GM19395 (cell line): ENCODE measurements around the gene CTDNEP1.

ENCODE experiments used
- ATAC-seq: cut with Tn5 transposase; IDR thresholded peaks from one replicate; pipeline ENCODE4 v1.9.1; 2021; ENCODE audit warnings: mild to moderate bottlenecking, moderate library complexity; ENCODE audit not compliant: unreplicated experiment

The CTDNEP1 gene

DNA sequence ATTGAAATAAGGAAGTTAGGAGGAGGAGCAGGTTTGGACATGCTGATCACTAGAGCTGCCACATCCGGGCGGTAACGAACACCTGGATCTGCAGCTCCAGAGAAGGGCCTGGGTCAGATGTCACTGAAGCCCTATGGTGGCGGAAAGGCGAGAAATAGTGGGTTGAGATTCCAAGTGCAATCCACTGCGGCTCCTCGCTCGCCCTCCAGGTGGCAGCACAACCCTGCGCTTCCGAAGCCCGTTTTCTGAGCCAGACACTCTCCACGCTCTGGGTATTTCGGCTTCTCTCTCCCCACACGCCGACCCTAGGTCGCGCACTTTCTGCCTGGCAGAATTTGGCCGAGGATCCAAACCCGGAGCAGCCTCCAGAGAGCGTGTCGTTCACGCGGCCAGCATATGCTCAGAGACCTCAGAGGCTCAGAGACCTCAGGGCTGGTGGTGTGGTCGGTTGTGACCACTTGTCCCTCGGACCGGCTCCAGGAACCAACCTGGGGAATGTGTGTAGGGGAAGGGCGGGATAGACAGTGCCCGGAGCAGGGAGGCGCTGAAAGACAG is 29.1 kb upstream of the CTDNEP1 start:
- ATAC-seq, result no peak

DNA sequence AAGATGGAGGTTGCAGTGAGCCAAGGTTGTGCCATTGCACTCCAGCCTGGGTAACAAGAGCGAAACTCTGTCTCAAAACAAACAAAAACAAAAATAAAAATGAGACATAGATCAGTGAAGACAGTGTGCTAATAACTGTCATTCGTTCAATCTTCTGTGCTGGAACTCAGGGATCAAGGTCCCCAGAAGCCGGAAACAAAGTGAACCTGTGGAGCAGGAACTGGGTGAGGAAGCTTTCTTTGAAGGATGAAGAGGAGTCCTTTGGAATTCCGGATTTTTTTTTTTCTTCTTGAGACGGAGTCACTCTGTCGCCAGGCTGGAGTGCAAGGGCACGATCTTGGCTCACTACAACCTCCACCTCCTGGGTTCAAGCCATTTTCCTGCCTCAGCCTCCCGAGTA is 27.9 kb upstream of the CTDNEP1 start:
- ATAC-seq, result no peak

DNA sequence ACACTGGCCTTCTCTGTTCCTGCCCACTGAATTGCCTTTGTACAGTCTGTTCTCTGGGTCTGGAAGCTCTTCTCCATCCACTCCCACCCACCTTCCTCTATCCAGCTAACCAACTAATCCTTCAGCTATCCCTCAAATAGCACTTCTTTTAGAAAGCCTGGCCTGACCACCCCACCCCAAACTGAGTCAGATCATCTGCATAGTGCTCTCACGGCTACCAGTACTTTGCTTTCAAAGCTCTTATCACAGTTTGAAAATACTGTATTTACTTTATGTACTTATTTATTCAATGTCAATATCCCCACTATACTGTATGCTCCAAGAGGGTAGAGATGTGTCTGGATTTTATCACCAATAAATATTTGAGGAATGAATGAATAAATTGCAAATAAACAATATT is 15.2 kb upstream of the CTDNEP1 start:
- ATAC-seq, result no peak

DNA sequence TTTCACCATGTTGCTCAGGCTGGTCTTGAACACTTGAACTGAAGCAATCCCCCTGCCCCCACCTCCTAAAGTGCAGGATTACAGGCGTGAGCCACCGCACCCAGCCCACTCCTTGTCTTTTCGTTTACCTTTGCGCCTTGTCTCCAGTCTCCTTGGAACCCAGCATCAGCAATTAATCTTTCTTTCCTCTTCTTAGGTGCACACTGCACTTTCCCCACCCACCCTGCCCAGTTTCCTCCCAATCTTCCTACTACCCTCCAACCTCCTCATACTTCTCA is 12.2 kb upstream of the CTDNEP1 start:
- ATAC-seq, result no peak

DNA sequence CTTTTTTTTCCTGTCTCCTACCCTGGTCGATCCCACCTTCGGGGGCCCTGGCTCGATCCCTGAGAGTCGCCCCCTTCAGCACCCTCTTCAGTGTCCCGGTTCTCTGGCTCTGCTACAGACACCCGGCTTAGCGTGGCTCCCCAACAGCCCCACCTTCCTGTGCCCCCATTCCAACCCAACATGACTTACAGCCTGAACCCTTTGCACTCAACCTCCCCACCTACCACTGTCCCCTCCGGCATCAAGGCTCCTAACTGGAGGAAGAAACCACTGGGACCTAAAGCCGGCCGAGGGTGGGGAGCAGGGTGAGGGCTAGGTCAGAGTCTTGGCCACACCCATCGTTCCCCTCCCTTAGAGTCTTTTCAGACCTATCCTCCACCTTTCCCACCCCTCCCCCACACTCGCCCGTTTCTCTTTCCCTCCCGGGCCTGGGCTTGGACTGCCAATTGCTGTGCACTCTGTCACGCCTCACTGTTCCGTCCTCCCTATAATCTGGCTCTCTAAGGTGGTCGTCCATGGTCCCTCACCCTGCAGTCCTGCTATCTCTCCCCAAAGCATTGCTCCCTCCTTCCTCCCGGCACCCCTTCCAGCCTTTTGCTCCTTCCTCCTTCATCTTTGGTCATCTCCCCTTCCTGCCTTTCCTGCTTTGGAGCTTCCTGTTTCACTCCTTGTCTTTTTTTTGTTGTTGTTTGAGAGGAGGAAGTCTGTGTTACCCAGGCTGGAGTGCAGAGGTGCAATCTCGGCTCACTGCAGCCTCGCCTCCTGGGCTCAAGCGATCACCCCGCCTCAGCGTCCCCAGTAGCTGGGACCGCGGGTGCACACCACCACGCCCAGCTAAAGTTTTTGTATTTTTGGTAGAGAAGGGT is 11.6 kb upstream of the CTDNEP1 start:
- ATAC-seq, result no peak

DNA sequence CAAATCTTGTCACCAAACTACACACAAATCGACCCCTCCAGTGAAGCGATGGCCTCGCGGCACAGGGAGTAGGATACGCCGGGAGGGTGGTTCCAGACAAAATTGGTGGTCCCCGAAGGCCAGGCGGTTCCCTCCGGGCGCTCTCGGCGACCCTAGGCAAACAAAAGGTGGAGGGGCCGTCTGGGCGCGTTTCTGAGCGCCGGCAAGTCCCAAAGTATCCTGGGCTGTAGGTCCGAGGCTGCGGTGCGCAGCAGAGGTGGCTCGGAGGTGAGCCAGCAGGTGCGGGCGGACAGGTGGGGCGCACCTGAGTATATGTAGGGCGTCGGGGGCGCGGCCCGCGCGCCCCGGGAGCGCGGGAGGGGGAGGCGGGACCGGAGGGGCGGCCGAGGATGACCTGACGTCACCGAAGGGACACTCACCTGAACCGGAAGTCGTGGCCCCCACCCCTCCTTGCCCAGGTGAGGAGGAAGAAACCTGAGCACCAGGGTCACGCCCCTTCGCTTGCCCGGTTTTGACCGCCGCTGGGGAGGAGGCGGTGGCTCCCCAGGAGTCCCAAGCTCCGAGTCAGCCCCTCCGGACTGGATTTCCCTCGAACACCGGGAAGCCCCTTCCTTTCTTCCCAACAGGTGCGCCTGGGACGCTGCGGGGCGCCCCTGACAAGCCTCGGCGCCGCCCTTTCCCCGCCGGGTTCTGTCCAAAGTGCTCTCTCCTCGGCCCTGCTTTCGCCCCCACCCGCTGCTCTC is 10.8 kb upstream of the CTDNEP1 start, which contains the start of gene CLDN7:
Gene CLDN7 (minus strand): TSS at position 287 of the 743 bp plus-strand sequence. CDS start 435 bp downstream, outside the sequence.
- ATAC-seq, result no peak

DNA sequence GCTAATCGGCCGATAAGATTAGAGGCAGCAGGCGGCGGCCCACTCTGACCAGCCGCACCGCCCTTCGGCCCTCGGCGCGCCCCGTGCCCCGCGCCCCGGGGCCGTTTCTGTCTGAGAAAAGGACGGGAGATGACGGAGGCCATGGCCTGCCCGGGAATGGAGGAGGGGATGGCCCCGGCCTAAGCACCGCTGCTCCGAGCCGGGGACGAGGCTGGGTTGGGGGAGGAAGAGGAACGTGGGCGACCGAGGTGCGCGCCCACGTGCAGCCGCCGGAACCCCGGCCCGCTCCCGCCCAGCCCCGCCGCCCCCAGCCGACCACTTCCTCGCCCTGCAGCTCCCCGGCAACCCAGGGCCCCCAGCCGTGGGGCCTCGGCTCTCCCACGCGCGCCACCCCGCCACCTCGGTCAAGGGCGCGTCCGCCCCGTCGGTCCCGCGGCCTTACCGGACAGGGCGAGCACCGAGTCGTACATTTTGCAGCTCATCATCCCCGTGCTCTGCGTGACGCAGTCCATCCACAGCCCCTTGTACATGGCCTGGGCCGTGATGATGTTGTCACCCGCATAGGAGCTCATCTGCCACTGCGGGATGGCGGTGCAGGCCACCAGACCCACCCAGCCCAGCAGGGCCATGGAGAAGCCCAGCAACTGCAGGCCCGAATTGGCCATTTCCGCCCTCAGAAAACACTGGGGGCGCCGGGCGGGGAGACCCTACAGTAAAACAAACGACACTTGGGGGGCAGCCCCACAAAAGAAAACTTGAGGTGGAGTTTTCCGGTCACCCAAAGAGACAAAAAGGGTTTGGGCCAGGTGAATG is 10.1 kb upstream of the CTDNEP1 start:
- no peak for ATAC-seq

DNA sequence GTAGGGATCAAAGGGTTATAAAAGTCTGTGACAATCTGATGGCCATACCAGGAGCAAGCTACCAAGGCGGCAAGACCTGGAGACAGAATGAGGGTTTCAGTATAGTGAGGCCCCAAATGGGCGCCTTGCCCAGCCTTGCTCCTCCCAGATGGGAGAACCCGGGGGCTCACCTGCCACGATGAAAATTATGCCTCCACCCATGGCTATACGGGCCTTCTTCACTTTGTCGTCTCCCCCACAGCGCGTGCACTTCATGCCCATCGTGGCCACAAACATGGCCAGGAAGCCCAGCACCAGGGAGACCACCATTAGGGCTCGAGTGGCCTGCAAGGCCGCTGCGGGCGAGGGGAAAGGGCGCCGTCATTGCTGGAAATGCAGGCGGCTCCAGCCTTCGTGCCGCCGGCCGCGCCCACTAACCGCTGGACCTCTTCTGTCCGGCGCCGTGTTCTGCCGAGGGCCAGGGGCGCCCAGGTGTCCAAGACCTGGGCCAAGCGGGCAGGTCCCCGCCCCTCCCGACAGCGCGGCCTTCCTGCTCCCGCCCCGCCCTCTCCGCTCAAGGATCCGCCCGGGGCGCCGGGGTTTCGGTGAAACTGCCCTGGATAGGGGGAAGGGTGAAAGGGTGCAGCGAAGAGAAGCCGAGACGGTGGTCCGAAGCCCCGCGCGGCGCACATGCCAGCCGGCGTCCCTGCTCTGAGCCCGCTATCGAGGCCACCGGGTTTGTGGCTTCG is 9.3 kb upstream of the CTDNEP1 start:
- no peak for ATAC-seq

DNA sequence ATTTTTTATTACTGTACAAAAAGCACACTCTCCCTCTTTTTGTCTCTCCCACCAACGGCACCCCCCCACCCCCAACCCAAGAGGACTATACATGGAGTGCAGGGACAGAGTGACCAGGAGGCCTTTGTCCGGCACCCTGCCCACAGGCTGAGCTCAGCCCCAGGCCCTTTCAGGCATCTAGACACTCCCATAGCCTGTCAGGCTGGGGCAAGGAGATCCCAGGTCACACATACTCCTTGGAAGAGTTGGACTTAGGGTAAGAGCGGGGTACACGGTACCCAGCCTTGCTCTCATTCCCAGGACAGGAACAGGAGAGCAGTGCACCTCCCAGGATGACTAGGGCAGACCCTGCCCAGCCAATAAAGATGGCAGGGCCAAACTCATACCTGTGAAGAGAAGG is 8.6 kb upstream of the CTDNEP1 start:
- no peak for ATAC-seq

DNA sequence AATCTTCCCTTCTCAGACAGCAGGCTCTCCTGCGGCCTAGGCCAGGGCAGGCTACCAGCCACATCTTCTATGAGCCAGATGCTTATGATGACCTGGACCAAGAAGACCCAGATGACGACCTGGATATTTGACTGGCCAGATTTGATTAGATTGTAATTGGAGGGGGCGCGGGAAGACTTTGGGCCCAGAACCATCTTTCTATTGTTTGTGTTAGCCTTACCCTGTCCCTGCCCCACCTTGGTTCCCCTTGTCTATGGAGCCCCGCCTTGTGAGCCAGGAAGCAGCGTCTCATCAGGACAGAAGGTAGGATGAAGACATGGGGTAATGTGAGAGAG is 8.0 kb upstream of the CTDNEP1 start:
- no peak for ATAC-seq

DNA sequence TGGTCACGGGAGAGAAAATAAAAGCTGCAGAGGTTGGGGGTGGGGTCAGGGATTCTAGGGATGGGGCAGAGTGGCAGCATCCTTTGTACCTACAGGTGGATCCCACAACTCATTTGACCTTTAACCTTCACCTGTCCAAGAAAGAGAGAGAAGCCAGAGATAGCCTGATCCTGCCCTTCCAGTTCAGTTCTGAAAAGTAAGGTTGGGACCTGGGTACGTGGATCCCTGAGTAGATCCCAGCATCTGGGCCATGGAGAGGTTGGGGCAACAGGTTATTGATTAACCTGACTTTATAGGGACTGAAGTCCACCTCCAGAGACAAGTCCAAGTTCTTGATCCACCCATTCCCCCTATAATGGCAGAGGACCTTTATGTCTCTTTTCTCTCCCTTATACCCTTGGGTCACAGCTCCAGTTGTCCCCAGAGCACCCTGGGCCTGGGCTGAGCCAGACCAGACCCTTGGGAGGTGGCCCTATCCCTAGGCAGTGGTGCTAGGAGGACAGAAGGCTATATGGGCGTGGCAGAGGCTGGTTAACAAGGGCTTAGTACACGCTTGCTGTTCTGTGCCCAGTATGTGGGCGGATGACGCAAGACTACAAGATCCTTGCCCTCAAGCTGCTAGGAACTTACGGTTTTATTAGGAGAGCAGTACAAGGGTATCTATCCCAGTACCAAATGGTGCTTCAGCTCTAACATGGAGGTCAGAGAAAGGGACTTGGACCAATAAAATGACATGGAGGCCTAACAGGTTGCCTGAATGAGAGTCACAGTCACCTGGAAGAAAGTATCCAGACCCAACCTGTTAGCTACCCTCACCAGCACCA is 7.4 kb upstream of the CTDNEP1 start:
- ATAC-seq, result no peak

DNA sequence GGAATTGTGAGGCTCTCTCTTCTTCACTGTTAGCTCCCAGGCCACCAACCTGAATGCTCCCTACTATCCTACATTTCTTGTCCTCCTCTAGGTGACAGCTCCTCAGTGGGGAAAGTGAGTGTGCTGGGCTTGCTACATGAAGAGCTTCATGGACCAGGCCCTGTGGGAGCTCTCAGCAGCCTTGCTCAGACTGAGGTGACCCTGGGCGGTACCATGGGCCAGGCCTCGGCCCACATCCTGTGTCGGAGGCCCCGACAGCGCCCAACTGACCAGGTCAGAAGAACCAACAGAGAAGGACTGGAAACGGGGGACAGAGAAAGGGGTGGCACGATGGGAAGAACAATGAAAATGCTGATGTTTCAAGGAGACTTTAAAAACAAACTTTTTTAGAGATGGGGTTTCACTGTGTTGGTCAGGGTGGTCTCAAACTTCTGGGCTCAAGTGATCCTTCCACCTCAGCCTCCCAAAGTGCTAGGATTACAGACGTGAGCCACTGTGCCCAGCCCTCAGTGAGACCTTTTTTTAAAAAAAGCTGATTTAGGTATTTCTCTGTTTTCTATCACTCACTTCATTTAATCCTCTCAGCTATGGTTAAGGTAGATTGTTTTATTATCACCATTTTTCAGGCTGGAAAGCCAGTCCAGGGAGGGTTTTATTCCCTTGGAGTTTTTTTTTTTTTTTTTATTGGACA is 5.4 kb upstream of the CTDNEP1 start:
- no peak for ATAC-seq

DNA sequence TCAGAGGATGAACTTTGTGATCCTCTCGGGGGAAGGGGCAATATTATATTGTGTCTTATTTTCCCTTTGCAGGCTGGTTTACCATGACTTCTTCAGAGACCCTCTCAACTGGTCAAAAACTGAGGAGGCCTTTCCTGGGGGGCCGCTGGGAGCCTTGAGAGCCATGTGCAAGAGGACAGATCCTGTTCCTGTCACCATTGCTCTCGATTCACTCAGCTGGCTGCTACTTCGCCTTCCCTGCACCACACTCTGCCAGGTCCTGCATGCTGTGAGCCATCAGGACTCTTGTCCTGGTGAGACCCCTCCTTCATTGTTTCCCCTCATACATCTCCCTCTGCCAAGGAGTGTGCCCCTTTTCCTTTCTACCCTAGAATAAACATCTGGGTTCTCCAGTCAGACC is 3.0 kb upstream of the CTDNEP1 start:
- ATAC-seq, result no peak

DNA sequence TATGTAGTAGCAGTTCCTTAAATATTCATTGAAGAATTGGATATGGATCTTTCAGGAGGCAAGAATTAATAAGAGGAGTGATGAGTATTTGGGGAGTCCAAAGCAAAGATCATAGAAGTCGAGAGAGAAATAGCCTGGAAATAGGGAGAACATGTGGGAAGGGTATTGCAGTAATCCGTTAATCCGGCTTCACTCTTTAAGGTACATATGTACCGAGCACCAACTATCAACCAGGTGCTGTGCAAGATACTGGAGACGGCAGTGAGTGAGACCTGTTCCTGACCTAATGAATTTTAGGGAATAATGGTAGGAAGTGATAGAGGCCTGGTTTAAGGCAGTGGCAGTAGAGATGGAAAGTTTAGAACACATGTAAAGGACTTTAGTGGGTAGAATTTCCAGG is 1.5 kb upstream of the CTDNEP1 start:
- ATAC-seq, result no peak

DNA sequence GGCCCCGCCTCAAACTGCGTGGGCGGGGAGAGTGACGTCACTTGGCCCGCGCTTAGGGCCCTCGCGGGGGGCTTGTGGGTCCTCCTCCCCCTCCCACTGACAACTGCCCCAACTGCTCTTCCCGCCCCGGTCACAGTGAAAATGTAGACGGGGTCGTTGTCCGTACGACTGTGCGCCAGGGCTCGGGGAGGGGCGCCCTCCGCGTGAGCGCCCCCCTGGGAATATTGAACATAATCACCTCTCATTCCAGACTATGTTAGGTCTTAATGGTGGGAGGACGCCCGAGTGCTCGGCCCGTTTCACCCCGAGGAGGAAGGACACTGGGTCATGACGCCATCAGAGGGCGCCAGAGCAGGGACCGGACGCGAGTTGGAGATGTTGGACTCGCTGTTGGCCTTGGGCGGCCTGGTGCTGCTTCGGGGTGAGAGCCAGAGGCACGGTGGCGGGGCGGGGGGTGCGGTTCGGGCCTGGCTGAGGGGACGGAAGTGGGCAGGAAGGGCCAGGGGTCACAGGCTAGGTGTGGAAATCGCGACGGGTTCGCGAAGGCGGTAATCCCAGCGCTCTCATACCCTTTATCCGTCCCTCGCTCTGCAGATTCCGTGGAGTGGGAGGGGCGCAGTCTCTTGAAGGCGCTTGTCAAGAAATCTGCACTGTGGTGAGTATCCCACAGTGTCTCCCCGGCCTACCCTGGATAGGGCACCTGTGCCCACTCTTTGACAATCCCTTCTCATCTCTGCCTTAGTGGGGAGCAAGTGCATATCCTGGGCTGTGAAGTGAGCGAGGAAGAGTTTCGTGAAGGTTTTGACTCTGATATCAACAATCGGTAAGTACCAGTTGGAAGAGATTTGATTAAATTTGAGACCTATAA is 876 bp upstream of the CTDNEP1 start, which contains the start of gene ELP5:
Gene ELP5 (plus strand): TSS at position 40 of the 868 bp plus-strand sequence. CDS start 336 bp downstream, at position 376.
- ATAC-seq, result peak; percentile 50

DNA sequence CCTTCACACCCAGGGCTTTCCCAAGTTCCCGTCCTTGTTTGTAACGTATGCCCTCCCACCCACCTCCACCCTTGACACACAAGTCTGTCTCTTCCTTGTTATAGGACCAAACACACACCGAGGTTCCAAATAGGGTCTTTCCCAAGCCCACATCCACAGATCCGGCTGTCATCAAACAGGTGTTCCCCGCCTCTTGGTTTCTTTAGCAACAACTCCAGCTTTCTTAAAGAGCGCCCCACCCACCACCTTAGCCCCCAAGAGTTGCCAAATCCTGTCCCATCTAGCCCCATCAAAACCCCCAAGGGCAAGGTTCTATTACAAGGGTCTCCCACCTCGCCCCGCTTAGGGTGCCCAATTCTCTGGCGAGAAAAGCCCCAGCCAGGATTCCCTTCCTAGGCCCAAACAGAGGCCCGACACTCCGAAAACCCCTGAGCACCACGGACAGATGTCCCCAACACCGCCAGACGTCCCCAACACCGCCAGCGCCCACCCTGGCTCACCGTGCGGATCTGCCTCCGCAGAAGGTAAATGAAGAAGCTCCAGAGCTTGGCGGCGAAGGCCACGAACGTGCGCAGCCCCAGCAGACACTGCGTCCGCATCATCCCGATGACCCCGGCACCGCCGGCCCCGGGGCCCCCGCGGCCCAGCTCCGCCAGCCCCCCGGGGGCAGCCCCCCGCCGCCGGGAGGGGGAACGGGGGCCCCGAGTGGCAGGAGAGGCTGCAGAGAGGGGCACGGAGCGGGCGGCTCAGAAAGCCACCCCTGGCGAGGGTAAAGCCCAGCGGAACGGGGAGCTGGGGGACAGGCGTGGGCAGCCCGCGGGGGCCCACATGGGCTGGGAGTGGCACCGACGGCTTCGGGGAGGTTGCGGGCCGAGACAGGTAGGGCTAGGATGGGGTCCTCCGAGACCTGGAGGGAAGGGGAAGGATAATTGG is 573 bp downstream of the CTDNEP1 start:
- no peak for ATAC-seq

DNA sequence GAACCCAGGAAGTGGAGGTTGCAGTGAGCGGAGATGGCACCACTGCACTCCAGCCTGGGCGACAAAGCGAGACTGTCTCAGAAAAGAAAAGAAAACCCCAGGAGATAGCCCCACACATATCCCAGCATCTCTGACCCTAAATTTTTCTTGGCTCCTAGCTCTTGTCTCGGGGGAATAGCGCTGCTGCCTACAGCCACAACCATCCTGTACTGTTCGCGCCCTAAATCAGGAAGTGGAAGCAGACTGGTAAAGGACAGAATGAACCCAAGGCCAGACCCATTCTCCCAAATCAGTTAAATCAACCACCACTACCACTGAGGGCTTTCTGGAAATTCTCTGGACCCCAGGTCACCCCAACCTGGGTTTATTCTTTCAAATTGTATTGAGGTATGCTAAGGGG is 1.7 kb downstream of the CTDNEP1 start:
- ATAC-seq, result no peak
